GM18858 (cell line): ENCODE results near the gene DUSP22.
"Not testable (repeated sequence)": the region's sequence is repeated elsewhere in the genome, so short reads cannot be mapped to it uniquely, and the experiment has no call there.

Experiments used
- ATAC-seq: cut with Tn5 transposase; IDR thresholded peaks from one replicate; pipeline ENCODE4 v1.9.1; 2021; ENCODE audit not compliant: unreplicated experiment

Gene DUSP22, protein sequence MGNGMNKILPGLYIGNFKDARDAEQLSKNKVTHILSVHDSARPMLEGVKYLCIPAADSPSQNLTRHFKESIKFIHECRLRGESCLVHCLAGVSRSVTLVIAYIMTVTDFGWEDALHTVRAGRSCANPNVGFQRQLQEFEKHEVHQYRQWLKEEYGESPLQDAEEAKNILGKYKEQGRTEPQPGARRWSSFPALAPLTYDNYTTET

GRCh38 chr6:291697-292505, at the start of gene DUSP22:
TSS of gene DUSP22 (plus strand) at chr6:292487. CDS start at chr6:292540, 53 bp downstream.
- ATAC-seq = peak; percentile 26

- no peak for ATAC-seq
Measured at GRCh38 chr6:246352-246751, 45.9 kb upstream of the DUSP22 start.

DNA sequence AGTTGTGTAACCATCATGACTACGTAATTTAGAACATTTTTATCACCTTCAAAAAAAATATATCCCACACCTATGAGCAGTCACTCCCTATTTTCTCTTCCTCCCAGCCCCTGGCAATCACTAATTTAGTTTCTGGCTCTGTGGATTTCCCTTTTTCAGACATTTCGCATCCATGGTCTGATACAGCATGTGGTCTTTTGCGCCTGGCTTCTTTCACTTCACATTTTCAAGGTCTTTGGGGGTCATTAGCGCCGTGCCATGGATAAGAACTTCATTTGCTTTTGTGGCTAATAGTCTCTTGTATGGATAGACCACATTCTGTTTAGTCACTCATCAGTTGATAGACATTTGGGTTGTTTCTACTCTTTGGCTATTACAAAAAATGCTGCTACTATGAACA, 44.9 kb upstream of the DUSP22 start:
- ATAC-seq = no peak

GRCh38 chr6:248046-248445, 44.2 kb upstream of the DUSP22 start:
- ATAC-seq = not testable (repeated sequence)

DNA sequence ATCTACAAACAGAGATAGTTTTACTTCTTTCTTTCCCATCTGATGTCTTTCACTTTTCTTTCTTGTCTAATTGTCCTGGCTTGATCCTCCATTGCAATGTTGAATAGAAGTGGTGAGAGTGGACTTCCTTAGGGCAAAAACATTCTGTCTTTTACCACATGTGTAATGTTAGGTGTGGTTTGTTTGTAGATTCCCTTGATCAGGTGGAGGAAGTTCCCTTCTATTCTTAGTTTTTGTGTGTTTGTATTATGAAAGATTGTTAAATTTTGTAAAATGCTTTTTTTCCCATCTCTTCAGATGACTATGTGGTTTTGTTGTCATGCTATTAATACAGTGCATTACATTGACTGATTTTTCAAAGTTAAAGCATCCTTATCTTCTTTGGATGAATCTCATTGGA, 41.6 kb upstream of the DUSP22 start:
- ATAC-seq = no peak

DNA sequence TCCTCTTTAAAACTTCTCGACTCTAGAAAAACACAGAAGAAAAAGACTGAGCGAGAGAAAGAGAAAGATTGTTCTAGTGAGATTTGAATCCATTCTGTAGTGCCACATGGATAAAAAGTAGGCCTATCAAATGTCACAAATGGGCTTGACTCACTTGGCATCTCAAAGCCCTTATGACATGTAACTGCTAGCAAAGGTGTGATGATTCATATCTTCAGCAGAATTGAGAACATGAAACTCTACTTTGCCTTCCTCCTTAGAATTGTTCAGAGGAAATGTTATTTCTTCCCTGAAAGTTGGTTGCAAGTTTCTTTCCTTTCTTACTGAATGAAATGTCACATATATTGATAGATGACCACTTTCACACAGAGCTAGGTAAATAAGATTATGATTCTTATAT, 40.4 kb upstream of the DUSP22 start:
- no peak for ATAC-seq

GRCh38 chr6:252775-253535, 39.3 kb upstream of the DUSP22 start:
- no peak for ATAC-seq

DNA sequence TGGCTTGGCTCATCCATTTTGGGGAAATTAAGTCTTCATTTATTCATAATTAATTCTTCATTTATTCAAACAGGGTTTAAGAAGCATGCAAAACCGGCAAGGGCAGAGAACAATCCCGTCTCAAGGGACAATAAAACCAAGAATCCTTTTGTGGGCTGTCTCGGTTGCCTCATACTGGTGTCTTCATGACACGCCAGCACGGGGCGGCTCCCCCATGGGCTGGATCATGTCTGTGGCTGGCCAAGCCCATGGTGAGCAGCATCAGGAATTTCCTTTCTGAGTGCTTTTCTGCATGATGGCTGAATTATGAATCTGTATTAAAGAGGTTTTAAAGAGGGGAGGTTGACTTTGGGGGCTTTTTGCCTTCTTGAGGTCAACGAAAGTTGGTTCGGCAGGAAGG, 38.3 kb upstream of the DUSP22 start:
- ATAC-seq = no peak

GRCh38 chr6:255041-255750, 37.1 kb upstream of the DUSP22 start:
- no peak for ATAC-seq

GRCh38 chr6:255751-256083, 36.6 kb upstream of the DUSP22 start:
- ATAC-seq = no peak

- ATAC-seq = no peak
Measured at GRCh38 chr6:256169-256568, 36.1 kb upstream of the DUSP22 start.

DNA sequence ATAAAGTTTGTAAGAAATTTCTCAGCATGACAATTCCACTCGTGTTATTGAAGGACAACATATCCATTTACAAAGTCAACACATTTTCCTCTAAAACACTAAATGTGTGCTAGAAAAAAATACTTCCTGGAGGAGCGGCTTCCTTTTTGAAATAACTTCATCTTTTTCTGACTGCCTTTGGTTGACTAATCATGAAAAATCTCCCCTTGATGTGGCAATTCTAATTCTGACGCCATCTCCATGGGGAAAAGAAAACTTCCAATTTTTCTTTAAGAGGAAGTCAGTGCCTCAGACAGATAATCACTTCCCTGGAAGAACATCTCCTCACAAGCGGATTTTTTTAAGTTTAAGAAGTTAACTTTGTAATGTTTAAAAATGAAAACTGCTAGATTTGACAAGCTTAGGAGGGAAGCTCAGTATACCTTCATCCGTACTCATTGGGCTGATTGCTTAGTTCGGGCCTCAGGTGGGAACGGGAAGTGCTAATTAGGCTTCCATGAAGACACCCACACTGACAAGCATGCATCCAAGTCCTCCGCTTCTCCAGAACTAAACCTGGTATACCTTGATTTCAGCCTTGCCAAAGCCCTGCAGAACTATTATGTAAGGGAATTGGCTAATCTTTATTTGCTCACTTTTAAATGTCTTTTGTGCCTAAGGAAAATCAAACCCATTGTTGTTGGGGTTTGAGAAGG, 35.1 kb upstream of the DUSP22 start:
- no peak for ATAC-seq

DNA sequence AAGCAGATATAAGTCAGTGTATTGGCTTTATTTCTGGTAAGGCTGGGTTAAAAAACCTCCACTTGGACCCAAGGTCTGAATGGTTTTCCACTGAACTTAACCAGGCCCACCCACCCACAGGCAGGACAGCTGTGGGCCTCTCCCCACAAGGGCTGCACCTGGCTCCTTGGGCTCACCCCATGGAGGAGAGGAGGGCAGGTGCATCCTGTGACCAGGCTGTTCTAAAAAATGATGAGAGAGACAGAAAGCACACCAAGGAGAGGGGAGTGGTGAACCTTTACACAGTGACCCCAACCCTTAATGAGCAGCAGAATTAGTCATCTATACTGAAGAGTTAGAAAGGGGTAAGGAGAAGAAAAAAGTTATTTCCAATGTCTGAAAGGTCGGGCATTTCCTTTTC, 34.5 kb upstream of the DUSP22 start:
- ATAC-seq = no peak

- ATAC-seq = no peak
Measured at GRCh38 chr6:259316-259715, 33.0 kb upstream of the DUSP22 start.

DNA sequence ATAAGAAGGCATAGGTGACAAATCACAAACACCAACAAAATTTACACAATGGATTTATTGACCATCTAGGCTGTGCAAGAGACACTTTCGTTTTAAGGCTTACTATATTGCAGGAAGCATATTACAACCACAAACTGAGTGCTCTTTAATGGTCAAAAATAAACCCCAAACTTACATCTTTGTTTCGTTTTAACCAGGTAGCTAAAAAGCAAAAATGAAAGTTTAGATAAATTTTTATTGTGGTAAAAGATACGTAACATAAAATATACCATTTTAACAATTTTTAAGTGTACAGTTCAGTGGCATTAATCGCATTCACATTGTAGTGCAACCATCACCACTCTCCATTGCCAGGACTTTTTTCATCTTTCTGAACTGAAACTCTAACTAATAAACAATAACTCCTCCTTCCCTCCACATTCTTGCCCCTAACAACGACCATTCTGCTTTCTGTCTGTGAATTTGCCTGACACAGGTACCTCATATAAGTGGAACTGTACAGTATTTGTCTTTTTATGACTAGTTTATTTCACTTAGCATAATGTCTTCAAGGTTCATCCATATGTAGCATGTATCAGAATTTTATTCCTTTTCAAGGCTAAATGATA, 32.3 kb upstream of the DUSP22 start:
- ATAC-seq = peak; percentile 70

DNA sequence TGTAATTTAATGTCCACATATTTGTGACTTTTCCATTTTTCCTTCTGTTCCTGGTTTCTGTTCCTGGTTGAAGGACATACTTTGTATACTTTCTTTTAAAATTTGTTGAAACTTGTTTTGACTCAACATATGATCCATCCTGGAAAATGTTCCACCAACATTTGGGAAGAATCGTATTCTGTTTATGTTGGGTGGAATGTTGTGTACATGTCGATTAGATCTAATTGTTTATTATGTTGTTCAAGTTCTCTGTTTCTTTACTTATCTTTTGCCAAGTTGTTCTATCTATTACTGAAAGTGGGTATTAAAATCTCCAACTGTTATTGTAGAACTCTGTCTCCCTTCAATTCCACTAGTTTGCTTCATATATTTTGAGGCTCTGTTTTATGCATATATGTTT, 27.7 kb upstream of the DUSP22 start:
- no peak for ATAC-seq

DNA sequence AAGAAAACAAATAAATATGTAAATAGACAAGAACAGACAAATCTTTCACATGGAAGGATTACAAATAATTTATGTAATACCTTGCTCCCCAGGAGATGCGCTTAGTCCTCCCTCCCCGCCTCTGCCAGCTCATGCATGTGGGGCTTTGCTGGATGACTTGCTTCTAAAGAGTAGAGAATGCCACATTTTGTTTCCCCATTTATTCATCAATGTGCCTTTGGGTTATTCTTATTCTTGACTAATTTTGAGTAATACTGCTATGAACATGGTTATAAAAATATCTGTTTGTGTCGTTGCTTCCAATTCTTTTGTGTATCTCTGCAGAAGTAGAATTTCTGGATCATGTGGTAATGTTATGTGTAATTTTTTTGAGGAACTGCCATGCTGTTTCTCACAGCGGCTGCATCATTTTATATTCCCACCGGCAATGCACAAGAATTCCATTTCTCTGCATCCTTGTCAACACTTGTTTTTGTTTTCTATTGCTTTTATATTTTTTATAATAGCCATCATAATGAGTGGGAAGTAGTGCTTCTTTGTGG, 23.8 kb upstream of the DUSP22 start:
- no peak for ATAC-seq

GRCh38 chr6:273551-274058, 18.7 kb upstream of the DUSP22 start:
- ATAC-seq = no peak

- ATAC-seq = no peak
Measured at GRCh38 chr6:277746-278145, 14.5 kb upstream of the DUSP22 start.

DNA sequence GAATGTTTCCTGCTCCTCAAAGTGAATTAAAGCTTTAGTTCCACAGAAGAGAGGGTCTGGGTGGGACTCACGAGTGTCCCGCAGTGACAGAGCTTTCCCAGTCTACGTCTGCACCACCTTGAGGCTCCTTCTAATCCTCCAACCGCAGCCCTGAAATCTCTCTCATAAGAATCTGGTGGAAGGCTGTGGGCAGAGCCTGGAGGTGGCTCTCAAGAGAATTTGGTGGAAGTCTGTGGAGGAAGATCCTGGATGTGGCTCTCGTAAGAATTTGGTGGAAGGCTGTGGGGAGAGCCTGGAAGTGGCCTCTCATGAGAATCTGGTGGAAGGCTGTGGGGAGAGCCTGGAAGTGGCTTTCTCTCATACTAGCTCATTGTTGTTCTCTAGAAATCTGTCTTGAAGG, 13.8 kb upstream of the DUSP22 start:
- no peak for ATAC-seq
